K562 (cell line): ENCODE results near the gene ZNRF2. TPM values are rescaled to one million over a fixed set of nuclear protein-coding genes. Genes with fewer than 3 reads are reported as not detected.

Source experiments
- ATAC-seq: fragments of 200-7000 bp; cut with Tn5 transposase; 3 replicates; pipeline ENCODE4 v1.9.1; 2020; ENCODE audit warnings: moderate library complexity
- BruUV-seq: library from RNA; stranded (reverse); fragments of 400-500 nt; replicated peaks from 2 replicates; lab custom pipeline; 2021; lab: Mats Ljungman, UMichigan
- CTCF ChIA-PET: fragments of 300-600 bp; formaldehyde crosslinking; extraction: SDS; loops from one replicate; lab custom pipeline; 2021; ENCODE audit warnings: low intra/inter-chr PET ratio; lab: Yijun Ruan, JAX
- POLR2A ChIA-PET: fragments of 300-600, 350-650 bp; sonication (Branson Sonifier 250); formaldehyde crosslinking; extraction: SDS; loops from one replicate; lab custom pipeline; 2021; ENCODE audit warnings: antibody characterized with exemption, inconsistent platforms; lab: Yijun Ruan, JAX
- DNase-seq, 4 experiments: peaks; one replicate each; pipeline versions ENCODE4 v3.0.0 to v3.0.0-alpha.2; 2011 to 2018; ENCODE audit warnings: low spot score in 3 of 4, mixed read lengths in 3 of 4; ENCODE audit errors: extremely low read depth in 1 of 4
- FAIRE-seq: peaks from 2 replicates; lab custom pipeline; 2011; peaks lifted over from hg19 to GRCh38; lab: Jason Lieb, UNC
- H2AFZ ChIP-seq: 2 replicates; pipeline ENCODE4 v1.6.0; 2011; ENCODE audit warnings: low read depth, low read length, control low read depth, inconsistent platforms
- H3K27ac ChIP-seq: fragments of 200-600 bp; 3 replicates; pipeline ENCODE4 v1.8.0; 2011; ENCODE audit warnings: low read depth, mild to moderate bottlenecking, control low read depth, inconsistent platforms, low read length, moderate library complexity, mixed read lengths; ENCODE audit errors: extremely low read depth
- H3K27me3 ChIP-seq, 2 experiments: fragments of 300-600 bp in 1 of 2; 2 replicates in 1 of 2; 3 replicates in 1 of 2; pipeline versions ENCODE4 v1.6.0 to v1.8.0; 2011; ENCODE audit warnings: inconsistent platforms in 2 of 2, low read length in 2 of 2, mild to moderate bottlenecking in 1 of 2, mixed read lengths in 1 of 2, moderate library complexity in 1 of 2; ENCODE audit not compliant: control insufficient read depth in 2 of 2, insufficient read depth in 2 of 2
- H3K36me3 ChIP-seq: fragments of 300-600 bp; 3 replicates; pipeline ENCODE4 v1.8.0; 2011; ENCODE audit warnings: mild to moderate bottlenecking, low read length, inconsistent platforms; ENCODE audit not compliant: control insufficient read depth, insufficient read depth
- H3K4me1 ChIP-seq, 2 experiments: fragments of 200-600 bp in 1 of 2; replicated peaks in 1 of 2; 2 replicates in 1 of 2; 3 replicates in 1 of 2; pipeline versions ENCODE4 v1.5.1 to v1.8.0; 2011; ENCODE audit warnings: inconsistent platforms in 2 of 2, low read length in 2 of 2, mild to moderate bottlenecking in 1 of 2, mixed read lengths in 1 of 2, moderate library complexity in 1 of 2; ENCODE audit not compliant: control insufficient read depth in 2 of 2, insufficient read depth in 2 of 2
- H3K4me2 ChIP-seq: 2 replicates; pipeline ENCODE4 v1.6.1; 2011; ENCODE audit warnings: low read length, control low read depth, inconsistent platforms, mixed read lengths; ENCODE audit not compliant: insufficient read depth
- H3K4me3 ChIP-seq: fragments of 200-600 bp; sonication (generic), shearing (Covaris generic); 2 replicates; pipeline ENCODE4 v1.5.1; 2016; ENCODE audit warnings: control low read depth, inconsistent platforms
- H3K79me2 ChIP-seq: fragments of 200-600 bp; 3 replicates; pipeline ENCODE4 v1.8.0; 2011; ENCODE audit warnings: low read length, inconsistent platforms; ENCODE audit not compliant: control insufficient read depth, insufficient read depth
- H3K9ac ChIP-seq, 2 experiments: 2 replicates each; pipeline versions ENCODE4 v1.6.0 to v1.6.1; 2011; ENCODE audit warnings: low read depth in 2 of 2, low read length in 2 of 2, control low read depth in 1 of 2, inconsistent platforms in 1 of 2, mild to moderate bottlenecking in 1 of 2, mixed read lengths in 1 of 2; ENCODE audit not compliant: insufficient read depth in 1 of 2
- H3K9me1 ChIP-seq: one replicate; pipeline ENCODE4 v1.6.0; 2011; ENCODE audit warnings: inconsistent platforms, mild to moderate bottlenecking, low read length, moderate library complexity; ENCODE audit not compliant: control insufficient read depth, insufficient read depth
- H3K9me3 ChIP-seq: replicated peaks from 2 replicates; pipeline ENCODE4 v1.5.1; 2011; ENCODE audit warnings: low read depth, low read length, inconsistent platforms; ENCODE audit not compliant: control insufficient read depth, insufficient read depth
- H4K20me1 ChIP-seq: replicated peaks from 2 replicates; pipeline ENCODE4 v1.6.1; 2011; ENCODE audit warnings: low read length, inconsistent platforms, mixed read lengths; ENCODE audit not compliant: control insufficient read depth, insufficient read depth
- ADNP ChIP-seq: fragments of 200-800 bp; sonication (Bioruptor generic); IDR thresholded peaks from 2 replicates; pipeline ENCODE4 v1.6.1; 2016; ENCODE audit warnings: missing genetic modification characterization, missing compliant biosample characterization
- BHLHE40 ChIP-seq: IDR thresholded peaks from 2 replicates; pipeline ENCODE4 v1.6.1; 2011; ENCODE audit warnings: low read length, improper control_type of control experiment
- CEBPB ChIP-seq: fragments of 450-650 bp; IDR thresholded peaks from 2 replicates; pipeline ENCODE4 v1.6.1; 2016; ENCODE audit warnings: missing genetic modification characterization, missing compliant biosample characterization
- GTF2A2 ChIP-seq: IDR thresholded peaks from 2 replicates; pipeline ENCODE4 v1.6.1; 2016; ENCODE audit warnings: mild to moderate bottlenecking, missing genetic modification characterization, missing compliant biosample characterization
- KLF6 ChIP-seq: fragments of 250-450 bp; sonication (Bioruptor Pico); IDR thresholded peaks from 2 replicates; pipeline ENCODE4 v1.4.0; 2020; ENCODE audit warnings: mild to moderate bottlenecking, moderate library complexity, borderline replicate concordance
- MECOM ChIP-seq: fragments of 250-450 bp; sonication (Bioruptor Pico); IDR thresholded peaks from 2 replicates; pipeline ENCODE4 v1.8.0; 2022; ENCODE audit warnings: inconsistent platforms
- MYNN ChIP-seq, 2 experiments: sonication (generic); formaldehyde crosslinking in 1 of 2; IDR thresholded peaks; 2 replicates each; pipeline versions ENCODE4 v1.5.0 to v1.6.1; 2016 to 2020; ENCODE audit warnings: antibody characterized with exemption in 1 of 2, missing genetic modification reagents in 1 of 2
- ZBTB49 ChIP-seq: sonication (generic); formaldehyde crosslinking; IDR thresholded peaks from 2 replicates; pipeline ENCODE4 v1.8.0; 2022; ENCODE audit warnings: missing genetic modification reagents, mild to moderate bottlenecking, borderline replicate concordance
- ZNF324 ChIP-seq: fragments of 250-450 bp; sonication (Bioruptor Pico); IDR thresholded peaks from 2 replicates; pipeline ENCODE4 v1.4.0; 2020; ENCODE audit warnings: mild to moderate bottlenecking
- ZNF507 ChIP-seq: conservative IDR thresholded peaks from 2 replicates; pipeline ENCODE4 v1.6.1; 2017; ENCODE audit warnings: missing genetic modification characterization, missing compliant biosample characterization
- in situ Hi-C: fragments of 300-500 bp; cut with MboI; formaldehyde crosslinking; loops from 4 replicates; pipeline ENCODE4 v1.15.0; 2018; ENCODE audit warnings: inconsistent platforms, mixed read lengths
- intact Hi-C: fragments of 100-400 bp; cut with micrococcal nuclease; formaldehyde crosslinking; loops from 2 replicates; pipeline ENCODE4 v1.14.2; 2022
- polyA plus RNA-seq, 8 experiments: library from polyadenylated mRNA; depleted of rRNA in 4 of 8; stranded (reverse) in 5 of 8; unstranded in 3 of 8; fragments of >200 nt; fragmentation: Nextera tagmentation in 2 of 8; fragmentation: Illumina TruSeq in 1 of 8; extraction: Ambion mirVana in 2 of 8; extraction: Trizol in 1 of 8; gene quantifications; 2 replicates each; pipeline versions ENCODE4 v1.2.1 to v1.2.3, GENCODE V29; 2011 to 2014; ENCODE audit warnings: inconsistent platforms in 1 of 8, missing spikeins in 1 of 8
- total RNA-seq, 7 experiments: library from RNA; depleted of rRNA in 6 of 7; stranded (reverse); fragments of >200 nt in 6 of 7; fragmentation: Illumina TruSeq in 2 of 7; extraction: Trizol in 2 of 7; gene quantifications; 2 replicates each; pipeline versions ENCODE4 v1.2.1 to v1.2.3, GENCODE V29; 2011 to 2021; ENCODE audit warnings: low replicate concordance in 1 of 7
- TF ChIP-seq, protein P1 (sequence below): fragments of 250-450 bp; sonication (Bioruptor Pico); IDR thresholded peaks from 2 replicates; pipeline ENCODE4 v1.5.0; 2020; ENCODE audit warnings: mild to moderate bottlenecking, borderline replicate concordance

Gene ZNRF2
- total and polyA plus RNA-seq, 9 of the 15 experiments (the other 6 are each of a cell fraction or from before 2014, with no cell fraction given), result 1.1 to 13.9 (median 5.5) TPM

GRCh38 chr7:30354791-30355190, 70.4 kb downstream of the ZNRF2 start:
- no peak overlapping the region for H3K27ac ChIP-seq
- 0 out of 3 replicates have a peak, but pooled peaks cover 4% of the 10 kb centered on the region for H3K36me3 ChIP-seq
- H3K27me3 ChIP-seq, result no peaks in the 10 kb centered on the region
- H4K20me1 ChIP-seq, result no peaks in the 10 kb centered on the region
- peaks cover 44% of the 10 kb centered on the region for H3K79me2 ChIP-seq
- FAIRE-seq (no peak), ATAC-seq (no peak)
- intact Hi-C loops, result loop anchor here (10.0 kb wide), 1 partner anchor 190 kb away; no protein-coding TSS in a partner anchor
- H2AFZ ChIP-seq, result no peak overlapping the region
- no peaks in the 10 kb centered on the region for H3K9me1 ChIP-seq
- peaks cover 0 to 25% of the 10 kb centered on the region in 2 experiments; a peak in 3 of 5 replicates for H3K4me1 ChIP-seq
- no peak overlapping the region for H3K9ac ChIP-seq
- no peaks in the 10 kb centered on the region for H3K9me3 ChIP-seq
- POLR2A ChIA-PET, result interaction anchor here (1.0 kb wide), 1 partner anchor 10 kb away, joined by 3 read pairs; no protein-coding TSS in a partner anchor
- in situ Hi-C loops, result no loop called here
- TF ChIP-seq GTF2A2 (no peak), CEBPB (tag) (no peak), MYNN (IDR thresholded peaks at IDR 0.05) (no peak), MYNN (CRISPR knock-in tag; IDR thresholded peaks at IDR 0.05) (no peak), KLF6 (no peak), ZNF507 (tag) (no peak), BHLHE40 (no peak), ADNP (tag) (no peak), ZNF324 (no peak), MECOM (no peak), ZBTB49 (CRISPR knock-in tag) (no peak)
- TF ChIP-seq, protein P1, sequence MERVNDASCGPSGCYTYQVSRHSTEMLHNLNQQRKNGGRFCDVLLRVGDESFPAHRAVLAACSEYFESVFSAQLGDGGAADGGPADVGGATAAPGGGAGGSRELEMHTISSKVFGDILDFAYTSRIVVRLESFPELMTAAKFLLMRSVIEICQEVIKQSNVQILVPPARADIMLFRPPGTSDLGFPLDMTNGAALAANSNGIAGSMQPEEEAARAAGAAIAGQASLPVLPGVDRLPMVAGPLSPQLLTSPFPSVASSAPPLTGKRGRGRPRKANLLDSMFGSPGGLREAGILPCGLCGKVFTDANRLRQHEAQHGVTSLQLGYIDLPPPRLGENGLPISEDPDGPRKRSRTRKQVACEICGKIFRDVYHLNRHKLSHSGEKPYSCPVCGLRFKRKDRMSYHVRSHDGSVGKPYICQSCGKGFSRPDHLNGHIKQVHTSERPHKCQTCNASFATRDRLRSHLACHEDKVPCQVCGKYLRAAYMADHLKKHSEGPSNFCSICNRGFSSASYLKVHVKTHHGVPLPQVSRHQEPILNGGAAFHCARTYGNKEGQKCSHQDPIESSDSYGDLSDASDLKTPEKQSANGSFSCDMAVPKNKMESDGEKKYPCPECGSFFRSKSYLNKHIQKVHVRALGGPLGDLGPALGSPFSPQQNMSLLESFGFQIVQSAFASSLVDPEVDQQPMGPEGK, result no peak
- TF ChIP-seq, all 486 proteins: peak for 0
- no peak overlapping the region for H3K4me3 ChIP-seq
- CTCF ChIA-PET, result no interaction called here
- BruUV-seq, result no TSS peak
- H3K4me2 ChIP-seq, result no peak overlapping the region
- no peak for DNase-seq
